HG02884 (cell line): ENCODE data around the gene SELENOO.

Experiments used
- ATAC-seq: cut with Tn5 transposase; IDR thresholded peaks from one replicate; pipeline ENCODE4 v1.9.1; 2021; ENCODE audit warnings: mild to moderate bottlenecking, moderate library complexity; ENCODE audit not compliant: unreplicated experiment

SELENOO gene

GRCh38 chr22:50184004-50184901 lies 16.6 kb upstream of the SELENOO start:
- no peak for ATAC-seq

- no peak for ATAC-seq
These were observed 15.9 kb upstream of the SELENOO start for GRCh38 chr22:50184902-50185374.

DNA sequence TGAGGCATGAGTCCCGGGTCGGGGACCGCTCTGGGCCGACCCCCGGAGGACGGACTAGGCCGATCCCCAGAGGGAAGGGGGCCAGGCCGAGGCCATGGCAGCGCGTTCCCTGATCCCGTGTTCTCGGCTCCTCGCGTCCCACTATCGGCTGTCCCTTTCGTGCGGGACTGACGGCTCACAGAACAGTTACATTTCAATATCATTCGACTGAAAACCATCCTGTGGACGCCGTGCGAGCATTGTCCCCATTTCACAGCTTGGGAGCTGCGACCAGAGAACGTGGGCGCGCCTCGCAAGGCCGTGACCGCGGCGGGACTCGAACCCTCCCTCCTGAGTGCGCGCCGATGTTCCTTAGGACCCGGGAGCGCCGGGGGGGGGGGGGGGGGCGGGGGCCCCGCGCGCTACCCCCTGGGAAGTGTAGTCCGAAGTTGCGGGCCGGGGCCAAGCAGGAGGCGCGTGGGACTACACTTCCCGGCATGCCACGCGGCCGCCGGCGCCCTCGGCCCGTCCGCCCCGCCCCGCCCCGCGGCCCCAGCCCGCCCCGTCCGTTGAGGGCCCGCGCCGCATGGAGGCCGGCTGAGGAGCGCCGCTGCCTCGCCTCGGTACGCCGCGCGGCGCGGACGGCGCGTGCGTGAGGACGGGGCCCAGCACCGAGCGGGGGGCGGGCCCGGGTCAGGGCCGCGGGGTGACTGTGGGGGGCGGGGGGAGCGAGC lies 15.3 kb upstream of the SELENOO start, which contains the start of gene TRABD:
Gene TRABD (plus strand): TSS at position 539 of the 713 bp plus-strand sequence. CDS start 7,148 bp downstream, outside the sequence.
- ATAC-seq, result no peak

- ATAC-seq, result no peak
These were observed 14.6 kb upstream of the SELENOO start for GRCh38 chr22:50186181-50186714.

DNA sequence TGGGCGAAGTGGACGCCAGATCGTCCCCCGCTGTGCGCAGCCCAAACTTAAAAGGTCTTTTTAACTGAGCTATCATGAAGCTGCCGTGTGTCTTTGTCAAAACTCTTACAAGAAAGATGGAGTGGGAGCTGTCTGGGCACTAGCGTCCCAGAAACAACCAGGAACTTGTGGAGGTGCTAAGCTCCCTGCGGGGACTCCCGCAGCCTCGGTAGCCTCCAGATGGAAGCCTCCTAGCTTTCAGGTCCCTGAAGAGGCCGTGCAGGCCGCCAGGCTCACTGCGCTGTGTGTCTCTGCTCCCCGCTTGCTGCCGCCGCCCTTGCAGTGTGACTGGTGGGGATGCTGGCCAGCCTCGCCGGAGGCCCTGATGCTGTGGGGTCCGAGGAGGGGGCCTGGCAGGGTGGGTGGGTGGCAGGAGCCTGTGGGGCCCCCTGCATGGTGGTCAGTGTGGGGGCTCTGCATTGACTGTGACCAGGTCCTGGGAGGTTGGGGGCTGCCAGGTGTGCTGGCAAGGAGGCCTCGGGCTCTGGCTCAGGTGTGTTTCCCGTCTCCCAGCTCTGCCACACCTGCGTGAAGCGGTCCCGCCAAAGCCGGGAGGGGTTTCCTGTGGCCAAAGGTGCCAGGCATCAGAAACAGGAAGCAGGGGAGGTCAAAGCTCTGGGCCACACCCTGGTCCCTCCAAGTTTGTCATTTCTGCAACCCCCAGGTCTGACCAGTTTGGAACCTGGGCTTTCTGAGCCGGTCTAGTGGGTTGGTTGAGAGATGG lies 13.9 kb upstream of the SELENOO start:
- ATAC-seq, result no peak

DNA sequence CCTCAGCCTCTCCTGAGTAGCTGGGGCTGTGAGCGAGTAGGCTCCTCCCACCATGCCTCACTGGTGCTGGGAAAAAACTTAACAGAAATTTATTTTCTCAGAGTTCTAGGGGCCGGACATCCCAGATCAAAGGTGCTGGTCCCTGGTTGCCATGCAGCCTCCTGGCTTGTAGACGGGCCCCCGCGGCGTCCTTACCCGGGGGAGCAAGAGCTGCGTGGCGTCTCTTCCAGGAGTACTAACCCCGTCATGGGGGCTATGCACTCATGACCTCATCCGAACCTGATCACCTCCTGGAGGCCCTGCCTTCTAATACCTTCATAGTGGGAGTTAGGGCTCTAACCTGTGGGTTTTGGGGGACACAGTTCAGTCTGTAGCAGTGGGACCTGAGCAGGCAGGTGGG lies 12.5 kb upstream of the SELENOO start:
- no peak for ATAC-seq

GRCh38 chr22:50189184-50189848 lies 11.5 kb upstream of the SELENOO start:
- ATAC-seq, result no peak

- ATAC-seq, result no peak
These were observed 11.0 kb upstream of the SELENOO start for GRCh38 chr22:50189849-50190181.

- peak; percentile 39 for ATAC-seq
These were observed 10.4 kb upstream of the SELENOO start for GRCh38 chr22:50190182-50190940.

DNA sequence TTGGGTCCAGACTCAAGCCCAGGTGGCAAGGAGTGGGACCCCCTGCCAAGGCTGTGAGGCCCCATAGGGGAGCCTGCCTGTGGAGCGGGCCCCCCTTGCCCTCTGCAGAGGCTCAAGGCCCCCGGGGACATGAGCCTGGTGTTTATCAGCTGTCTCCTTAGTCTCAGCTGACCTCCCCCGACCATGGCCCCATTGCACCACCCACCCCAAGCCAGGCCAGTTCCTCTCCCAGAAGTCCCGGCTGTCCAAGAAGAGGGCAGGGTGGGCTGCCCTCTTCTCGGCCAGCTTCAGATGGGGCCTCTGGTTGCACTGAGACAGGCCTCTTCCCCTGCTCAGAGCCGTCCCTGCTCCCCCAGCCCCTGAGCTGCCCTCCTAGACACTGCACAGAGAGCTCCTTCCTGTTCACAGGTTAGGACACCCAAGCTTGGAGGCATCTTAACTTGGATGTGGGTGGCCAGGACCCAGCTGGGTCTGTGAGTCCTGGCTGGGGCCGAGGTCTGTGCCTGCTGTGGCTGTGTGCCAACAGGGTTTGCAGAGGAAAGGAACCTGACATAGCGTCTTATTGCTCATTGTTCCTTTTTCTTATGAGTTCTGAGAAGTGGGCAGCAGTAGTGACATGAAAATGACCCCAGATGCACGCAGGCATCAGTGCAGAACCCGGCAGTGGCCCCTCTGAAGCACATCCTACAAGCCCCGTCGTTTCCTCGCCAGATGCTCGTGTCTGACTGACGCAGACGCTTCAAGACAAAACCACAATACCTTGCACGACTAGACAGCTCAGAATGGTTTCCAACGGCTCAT lies 9.7 kb upstream of the SELENOO start:
- ATAC-seq, result no peak

DNA sequence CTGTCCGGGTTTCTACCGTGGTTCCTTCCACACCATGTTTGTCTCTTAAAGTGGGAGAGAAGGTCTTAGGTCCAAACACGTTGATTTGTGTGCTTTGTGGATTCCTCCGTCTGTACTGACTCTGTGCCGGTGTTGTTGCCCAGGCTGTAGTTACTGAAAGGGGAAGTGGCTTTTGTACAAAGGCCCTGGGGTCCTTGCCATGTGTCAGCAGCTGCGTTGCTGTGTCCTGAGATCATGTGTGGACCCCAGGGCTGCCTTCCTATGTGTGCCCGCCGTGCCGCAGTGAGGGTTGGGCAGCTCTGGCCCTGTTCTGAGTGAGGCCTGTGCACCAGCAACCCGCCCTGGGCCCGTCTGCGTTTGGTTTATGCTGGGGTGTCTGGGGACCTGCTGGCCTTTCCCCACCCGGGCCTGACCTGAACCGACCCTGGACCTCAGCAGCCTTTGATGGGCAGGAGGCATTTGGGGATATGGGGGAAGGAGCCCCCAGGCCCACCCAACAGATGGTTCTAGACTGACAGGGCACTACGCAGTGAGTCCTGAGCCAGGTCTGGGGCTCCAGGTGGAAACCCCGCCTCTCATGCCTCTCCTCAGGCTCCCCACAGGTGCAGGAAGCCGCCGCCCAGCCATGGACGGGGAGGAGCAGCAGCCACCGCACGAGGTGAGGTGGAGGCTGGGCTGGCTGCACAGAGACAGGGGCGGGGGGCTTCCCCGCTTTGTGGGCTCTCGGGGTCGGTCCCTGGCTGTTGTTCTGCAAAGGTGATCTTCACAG lies 8.2 kb upstream of the SELENOO start:
- ATAC-seq, result no peak

- no peak for ATAC-seq
These were observed 7.2 kb upstream of the SELENOO start for GRCh38 chr22:50193621-50194020.

- no peak for ATAC-seq
These were observed 6.6 kb upstream of the SELENOO start for GRCh38 chr22:50194037-50194805.

DNA sequence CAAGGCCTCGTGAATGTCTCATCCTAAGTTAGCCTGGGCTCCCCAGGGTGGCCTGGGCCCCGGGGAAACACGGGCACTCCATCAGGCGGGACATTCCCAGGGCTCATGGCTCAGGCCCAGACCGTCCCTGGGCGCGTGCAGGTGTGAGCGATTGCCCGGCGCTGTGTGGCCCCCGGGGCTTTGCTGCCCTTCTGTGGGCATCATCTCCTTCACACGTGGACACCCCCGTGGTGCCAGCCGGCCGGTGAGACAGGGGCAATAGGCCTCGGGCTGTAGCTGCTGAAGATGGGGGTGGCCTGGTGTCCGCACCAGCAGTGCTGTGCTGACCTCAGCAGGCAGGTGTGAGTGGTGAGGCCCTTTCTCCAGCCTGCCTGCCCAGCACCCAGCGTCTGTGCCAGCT lies 4.6 kb upstream of the SELENOO start:
- ATAC-seq, result no peak

DNA sequence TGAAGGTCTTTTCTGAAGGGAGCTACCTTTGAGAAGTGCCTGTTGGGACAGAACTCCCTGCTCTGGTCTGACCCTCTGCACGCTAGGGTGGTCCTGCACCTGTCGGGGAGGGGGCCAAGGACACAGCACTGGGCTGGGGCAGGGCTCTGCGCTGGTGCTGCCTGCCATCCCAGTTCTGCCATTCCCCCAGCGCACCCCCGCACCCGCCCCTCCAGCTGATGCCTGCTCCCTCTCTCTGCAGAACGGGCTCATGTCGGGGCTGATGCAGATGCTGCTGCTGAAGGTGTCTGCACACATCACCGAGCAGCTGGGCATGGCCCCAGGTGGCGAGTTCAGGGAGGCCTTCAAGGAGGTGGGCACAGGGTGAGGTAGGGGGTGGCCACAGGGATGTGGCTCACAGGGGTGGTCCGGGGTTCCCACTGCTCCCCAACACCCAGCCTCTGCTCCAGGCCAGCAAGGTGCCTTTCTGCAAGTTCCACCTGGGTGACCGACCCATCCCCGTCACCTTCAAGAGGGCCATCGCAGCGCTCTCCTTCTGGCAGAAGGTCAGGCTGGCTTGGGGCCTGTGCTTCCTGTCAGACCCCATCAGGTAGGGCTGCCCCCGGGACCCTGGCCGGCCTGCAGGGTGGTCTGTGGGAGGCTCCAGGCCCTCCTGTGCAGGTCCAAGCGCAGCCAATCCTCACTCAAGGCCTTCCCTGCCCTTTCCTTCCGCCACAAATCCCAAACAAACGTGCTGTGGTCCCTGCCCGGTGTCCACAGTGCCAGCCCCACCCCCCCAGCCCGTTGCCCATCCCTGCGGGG lies 3.6 kb upstream of the SELENOO start:
- ATAC-seq, result no peak

GRCh38 chr22:50197856-50198623 lies 2.8 kb upstream of the SELENOO start:
- no peak for ATAC-seq
